Colon (tissue), 2 donors: ENCODE data around the gene SCUBE3.

Source experiments
- FAIRE-seq: peaks from 2 replicates; lab custom pipeline; 2012; peaks lifted over from hg19 to GRCh38; lab: Jason Lieb, UNC
- donor health status: control.
- donor health status: control.

SCUBE3 gene

DNA sequence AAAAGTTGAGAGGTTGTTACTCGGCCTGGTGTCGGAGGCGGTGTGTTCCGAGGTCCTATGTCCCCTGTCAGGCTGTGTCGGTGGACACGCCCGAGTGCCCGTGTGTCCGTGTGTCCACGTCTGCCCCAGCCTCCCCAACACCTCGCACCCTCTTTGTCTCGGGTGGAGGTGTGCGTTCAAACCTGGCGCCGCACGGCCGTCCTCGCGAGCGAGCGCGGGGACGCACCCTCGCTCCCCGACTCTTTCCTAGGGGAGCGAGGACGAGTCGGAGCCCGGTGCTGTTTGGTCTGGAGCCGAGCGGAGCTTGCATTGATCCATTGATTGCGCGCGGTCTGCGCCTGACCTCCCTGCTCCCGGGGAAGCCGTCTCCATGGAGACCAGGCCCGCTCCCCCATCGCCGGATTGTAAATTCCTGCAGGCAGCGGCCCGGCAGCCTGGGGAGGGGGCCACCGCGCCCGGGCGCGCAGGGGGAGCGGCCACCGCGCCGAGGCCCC is 411 bp upstream of the SCUBE3 start:
- FAIRE-seq, result no peak

DNA sequence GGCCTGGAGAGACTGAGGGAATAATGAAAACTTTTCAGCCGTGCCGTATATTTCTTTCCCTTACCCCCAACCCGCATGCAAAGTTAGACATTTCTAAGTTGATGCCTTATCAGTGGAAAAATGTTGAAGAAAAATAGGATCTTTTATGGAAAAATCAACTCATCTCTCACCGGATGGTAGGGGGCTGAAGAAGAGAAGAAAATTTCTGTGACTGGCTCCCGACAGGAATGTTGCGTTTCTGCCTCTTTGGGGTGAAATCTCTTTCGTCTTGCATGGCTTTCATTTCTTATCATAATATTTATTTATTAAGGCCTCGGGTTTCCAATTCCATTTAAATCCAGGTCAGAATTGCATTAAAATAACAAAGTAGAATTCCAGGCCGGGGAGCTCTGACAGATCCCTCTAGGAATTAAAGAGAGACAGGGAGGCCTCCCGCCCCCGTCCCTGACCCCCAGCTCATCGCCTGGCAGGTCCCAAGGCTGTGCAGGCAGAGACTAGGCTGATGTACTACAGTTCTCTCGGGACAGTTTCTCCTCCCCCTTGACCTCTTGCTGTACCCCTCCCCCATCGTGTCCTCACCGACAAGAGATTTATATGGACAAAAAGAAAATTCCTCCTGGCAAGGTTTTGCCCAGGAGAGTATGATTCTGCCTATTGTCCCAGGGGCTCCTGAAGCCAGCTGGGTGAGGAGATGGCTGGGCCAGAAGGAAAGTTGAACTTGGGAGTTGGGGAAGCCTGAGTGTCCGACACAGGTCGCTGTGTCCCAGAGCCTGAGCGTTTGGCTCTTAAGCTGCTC is 1.3 kb downstream of the SCUBE3 start:
- FAIRE-seq, result no peak

DNA sequence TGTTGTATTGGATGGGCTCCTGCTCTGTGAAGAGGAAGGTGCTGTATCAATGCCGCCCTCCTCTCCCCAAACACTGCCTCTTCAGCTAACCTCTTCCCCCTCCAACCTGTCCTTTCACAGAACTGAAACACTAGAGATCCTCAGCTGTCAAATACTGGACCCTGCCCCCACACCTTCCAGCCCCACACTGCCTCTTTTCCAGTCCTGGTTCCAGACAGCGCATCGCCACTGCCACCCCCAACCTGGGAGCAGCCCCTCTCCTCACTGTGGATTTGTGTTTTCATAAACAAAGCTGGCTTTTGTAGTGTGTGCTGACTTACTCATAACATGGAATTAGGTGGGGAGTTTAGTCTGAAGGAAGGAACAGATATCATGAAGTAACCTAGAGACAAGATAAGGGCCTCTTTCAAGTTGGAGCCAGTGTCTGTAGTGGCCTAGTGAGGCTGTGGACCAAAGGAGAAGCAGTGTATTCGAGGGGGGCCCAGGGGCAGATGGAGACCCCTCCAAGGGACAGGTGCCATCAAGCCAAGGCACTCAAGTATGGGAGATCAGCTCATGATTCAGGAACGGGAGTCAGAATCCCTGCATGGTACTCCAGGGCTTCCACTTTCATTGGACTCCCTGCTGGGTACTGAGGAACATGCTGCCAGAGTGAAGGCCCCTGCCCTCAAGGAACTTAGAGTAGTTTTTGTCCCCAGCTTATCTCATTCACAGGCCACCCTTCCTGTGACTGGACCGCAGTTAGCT is 2.1 kb downstream of the SCUBE3 start:
- FAIRE-seq, result no peak

DNA sequence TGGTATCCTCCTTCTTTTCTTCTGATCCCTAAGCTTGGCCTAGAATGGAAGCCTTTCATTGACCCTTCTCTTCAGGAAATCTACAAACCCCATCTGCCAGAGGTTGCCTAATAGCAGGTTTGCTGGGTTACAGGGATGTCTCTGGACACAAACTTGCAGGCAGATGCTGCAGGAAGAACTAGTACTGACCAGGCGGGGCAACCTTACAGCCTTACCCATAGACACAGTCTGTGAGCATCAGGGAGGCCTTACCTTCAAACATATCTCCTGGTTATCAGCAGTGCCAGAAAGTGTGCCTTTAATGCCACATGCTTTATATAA is 2.6 kb downstream of the SCUBE3 start:
- no peak for FAIRE-seq

DNA sequence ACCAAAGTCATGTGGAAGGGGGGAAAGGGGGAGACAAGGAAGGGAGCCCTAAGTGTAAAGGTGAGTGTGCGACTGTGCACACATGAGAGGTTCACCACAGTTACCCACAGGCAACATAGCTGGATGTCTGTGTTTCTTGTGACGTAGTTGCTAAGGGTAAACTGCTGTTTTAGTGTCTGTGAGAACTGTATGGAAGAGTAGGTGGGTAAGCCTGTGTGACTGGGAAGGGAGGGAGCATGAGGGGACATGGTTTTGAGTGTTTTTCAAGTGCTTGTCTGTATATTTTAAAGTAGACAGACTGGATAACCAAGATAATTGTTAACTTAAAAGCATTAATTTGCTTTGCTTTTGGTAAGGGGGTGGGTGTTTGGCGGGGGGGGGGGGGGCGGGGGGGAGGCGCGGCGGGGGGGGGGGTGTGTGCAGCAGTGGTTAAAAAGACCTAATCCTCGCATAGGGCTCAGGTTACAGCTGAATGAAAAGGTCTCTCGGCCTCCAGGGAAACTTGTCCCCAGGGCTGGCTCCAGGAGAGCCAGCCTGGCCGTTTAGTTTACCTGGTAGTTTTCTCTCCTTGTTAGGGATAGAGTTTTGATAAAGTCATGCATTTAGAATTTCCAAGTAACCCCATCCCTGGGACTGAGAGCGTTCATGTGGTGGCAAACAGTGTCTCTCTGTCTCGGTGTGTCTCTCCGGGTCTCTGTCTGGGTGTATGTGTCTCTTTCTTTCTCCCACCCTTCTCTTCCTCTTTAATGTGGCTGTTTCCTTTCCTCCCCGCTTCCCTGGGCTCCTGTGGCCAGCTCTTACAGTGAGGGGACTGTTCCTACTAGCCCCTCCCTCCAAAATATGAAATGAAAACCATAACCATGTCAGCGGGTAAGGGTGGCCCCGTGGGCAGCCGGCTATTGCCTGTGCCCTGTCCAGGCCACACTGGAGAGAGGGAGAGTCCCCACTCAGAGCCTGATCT is 3.4 kb downstream of the SCUBE3 start:
- FAIRE-seq, result no peak

DNA sequence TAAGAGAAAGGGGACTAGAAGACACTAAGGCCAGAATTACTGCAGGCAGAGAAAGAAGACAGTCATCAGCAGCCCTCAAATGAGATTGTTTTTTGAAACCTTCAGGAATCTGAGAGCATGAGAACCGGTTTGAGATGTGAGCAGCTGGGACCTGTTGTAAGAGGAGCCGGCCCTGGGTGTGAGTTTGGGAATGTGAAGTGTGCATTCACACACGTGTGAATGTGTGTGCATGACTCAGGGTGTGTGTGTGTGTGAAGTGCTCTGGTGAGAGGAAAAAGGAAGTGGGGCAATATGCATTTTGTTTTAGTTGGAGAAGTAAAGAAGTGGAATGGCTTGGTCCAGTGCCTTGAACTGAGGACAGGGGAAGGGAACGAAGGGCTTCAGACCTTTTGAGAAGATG is 4.3 kb downstream of the SCUBE3 start:
- no peak for FAIRE-seq

DNA sequence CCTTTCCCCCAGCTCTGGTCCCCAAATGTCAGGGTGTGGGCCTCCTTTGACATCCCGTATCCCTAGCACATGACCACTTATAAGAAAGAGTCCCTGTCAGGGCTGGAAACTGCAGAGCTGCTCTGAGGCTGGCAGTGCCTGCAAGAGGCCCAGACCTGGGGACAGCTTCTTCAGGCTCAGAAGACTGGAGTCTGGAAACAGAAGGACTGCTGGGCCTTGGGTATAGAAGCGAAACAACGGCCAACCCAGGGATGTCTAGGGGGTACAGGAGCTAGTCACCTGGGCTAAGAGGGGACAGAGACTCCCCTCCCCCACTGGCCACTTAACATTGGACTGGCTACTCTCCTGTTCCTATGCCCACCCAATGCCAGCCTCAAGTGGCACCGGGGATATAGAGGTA is 4.7 kb downstream of the SCUBE3 start:
- no peak for FAIRE-seq

DNA sequence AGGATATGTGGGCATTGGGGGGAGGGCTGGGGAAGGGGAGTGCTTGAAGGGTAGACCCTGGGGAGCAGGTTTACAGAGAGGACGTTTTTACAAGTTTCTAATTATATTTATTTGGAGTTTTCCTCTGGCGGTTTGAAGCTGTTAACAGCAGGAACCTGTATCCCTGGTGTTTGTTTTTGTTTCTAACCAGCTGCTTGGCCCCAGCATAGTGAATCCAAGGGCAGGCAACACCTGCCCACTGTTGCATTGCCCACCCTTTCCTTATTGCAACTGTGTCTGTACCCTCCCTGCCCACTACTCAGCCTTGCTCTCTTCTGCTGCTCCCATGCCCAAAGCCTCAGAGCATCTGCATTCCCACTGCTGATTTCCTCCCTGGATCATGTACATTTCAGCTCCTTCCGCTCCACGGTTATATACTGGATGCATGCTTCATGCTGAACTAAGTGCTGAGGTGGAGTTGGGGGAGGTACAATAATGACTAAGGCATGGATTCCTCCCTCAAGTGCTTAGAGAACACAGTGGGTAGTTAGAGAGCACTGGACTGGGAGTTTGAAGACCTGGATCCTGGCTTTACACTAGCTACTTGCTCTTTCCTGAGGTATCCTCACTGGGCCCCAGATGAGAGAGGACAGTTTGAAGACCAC is 6.0 kb downstream of the SCUBE3 start:
- FAIRE-seq, result no peak

DNA sequence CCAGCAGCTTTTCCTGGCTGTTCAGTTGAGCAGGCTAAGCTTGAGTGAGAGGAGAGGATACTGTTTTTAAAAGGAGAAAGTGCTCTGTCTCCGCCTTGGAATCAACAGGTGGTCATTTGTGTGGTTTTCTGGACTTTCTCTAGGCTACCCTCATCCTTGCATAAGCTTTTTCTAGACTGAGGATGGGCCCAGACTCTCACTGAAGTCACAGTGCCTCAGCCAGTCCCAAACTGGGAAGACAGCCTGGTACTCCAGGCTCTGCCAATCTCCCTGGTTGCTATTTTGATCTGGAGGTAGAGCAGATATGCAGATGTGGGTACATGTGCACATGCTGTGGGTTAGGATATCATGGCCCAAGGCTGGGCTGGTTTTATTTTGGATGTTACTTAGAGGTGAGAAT is 7.0 kb downstream of the SCUBE3 start:
- FAIRE-seq, result no peak

DNA sequence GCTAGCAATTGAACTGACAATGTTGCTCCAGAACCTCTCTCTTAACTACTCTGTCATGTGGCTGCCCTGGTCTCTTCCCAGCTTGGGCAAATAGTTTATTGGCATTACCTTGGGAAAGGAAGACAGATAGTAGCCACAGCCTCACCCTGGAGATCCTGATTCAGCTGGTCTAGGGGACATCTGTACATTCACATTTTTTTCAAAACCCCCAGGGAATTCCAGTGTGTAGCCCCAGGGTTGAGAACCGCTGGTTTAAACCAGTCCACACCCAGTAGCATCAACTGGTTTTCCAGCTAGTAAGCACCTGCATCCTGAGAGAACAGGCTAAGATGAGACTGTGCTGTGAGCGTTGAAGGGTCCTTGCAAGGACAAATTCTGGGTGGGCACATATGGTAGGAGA is 9.6 kb downstream of the SCUBE3 start:
- FAIRE-seq, result no peak

DNA sequence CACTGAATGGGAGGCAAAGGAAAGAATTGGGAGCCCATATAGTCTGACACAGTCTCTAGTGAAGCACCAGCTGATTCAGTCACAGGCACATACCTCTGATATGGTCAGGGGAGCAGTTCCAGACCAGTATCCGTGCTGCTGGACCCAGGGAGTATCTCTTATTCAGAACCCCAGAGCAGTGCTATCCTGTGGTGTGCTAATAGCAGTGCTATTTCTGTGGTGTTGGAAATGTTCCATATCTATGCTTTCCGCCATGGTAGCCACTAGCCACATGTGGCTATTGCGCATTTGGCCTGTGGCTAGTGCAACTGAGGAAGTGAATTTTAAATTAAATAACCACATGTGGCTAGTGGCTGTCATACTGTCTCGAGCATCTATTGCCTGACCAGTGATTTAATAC is 11.0 kb downstream of the SCUBE3 start:
- FAIRE-seq, result no peak

DNA sequence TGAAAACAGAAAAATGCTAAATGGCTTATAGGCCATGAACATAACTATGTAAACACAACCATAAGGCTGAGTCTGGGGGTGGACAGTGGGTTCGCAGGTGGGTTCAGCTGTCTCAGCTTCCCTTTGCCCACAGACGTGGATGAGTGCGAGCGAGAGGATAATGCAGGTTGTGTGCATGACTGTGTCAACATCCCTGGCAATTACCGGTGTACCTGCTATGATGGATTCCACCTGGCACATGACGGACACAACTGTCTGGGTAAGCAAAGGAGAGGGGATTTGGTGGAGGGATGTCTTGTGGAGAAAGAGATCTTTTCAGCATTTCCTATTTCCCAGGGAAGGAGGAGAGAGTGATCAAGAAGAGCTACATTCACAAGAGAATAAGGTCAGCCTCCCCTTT is 14.7 kb downstream of the SCUBE3 start:
- FAIRE-seq, result no peak

DNA sequence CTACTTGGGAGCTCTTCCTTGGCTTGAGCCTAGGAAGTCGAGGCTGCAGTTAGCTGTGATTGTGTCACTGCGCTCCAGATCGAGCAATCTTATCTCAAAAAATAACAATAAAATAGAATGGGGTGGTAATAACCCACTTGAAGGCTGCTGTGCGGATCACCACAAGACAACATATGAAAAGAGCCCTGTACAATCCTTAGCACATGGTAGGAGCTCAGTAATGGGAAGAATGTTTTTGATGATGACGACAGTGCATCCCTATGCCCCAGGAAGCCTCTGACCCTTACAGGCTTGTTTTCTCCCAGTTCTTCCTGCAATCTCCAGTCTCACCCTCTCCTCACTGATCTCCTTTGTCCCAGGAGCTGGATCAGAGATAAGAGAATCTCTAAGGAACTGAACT is 15.5 kb downstream of the SCUBE3 start:
- FAIRE-seq, result no peak

DNA sequence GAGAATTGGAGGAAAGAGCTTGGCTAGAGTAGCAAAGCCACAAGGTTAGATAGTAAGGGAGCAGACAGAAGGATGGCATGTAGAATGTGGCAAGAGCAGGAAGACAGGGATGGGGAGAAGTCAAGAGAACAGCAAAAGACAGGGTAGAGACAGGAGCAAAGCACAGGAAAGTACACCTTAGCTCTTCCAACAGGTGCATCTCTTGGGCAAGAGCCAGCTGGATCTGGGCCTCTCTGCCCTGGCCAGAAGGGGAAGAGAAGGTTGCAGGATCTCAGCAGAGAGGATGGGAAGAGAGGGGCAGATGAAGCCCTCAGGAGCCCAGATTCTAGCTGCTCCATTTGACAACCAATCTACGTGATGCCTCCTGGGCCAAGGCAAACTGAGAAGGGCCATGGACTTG is 16.7 kb downstream of the SCUBE3 start:
- no peak for FAIRE-seq

DNA sequence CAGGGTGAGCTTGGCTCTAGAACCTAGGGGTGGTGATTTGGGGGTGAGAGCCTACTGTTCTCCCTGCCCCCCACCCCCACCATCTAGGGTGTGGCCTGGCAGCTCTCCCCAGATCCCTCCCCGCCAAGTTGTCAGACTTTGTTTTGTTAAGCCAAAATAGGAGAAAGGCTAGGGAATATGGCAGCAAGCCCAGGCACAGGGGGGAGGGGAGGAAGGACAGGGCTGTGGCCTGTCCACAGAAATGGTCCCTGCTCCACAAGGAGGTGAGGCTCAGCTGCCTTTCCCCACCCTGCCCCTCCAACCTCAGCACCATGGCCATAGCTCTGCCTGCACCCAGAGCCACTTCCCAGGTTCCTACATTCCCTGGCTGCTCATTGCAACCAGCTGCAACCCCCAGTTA is 17.2 kb downstream of the SCUBE3 start:
- FAIRE-seq, result no peak

DNA sequence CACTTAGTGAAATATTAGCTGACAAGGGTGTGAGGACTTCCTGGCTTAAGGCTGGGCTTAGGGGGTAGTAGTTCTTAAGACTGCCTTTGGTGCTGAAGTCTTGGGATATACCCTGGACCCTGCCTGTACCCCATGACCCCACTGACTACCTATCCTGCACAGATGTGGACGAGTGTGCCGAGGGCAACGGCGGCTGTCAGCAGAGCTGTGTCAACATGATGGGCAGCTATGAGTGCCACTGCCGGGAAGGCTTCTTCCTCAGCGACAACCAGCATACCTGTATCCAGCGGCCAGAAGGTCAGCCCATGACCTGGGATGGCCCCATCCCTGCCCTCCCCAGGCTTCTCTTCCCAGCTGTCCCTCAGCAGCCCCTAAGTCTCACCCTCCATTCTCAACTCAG is 17.8 kb downstream of the SCUBE3 start:
- FAIRE-seq, result no peak

DNA sequence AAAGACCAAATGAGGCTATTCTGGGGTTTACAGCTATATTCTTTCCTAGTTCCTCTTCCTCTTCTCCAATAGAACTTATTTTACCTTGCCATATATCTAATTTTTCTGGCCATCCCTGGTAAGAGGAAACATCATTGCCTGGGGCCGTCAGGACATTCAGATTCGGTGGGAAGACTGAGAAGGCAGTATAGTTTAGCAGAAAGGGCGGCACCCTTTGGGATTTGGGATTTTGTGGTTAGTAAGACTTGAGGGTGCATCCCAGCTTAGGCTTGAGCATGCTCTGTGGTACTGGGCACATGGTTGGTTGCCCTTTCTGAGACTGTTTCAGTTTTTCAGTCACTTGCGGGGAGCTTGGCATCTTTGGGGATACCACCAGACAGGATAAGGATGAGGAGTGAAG is 21.1 kb downstream of the SCUBE3 start:
- FAIRE-seq, result no peak

DNA sequence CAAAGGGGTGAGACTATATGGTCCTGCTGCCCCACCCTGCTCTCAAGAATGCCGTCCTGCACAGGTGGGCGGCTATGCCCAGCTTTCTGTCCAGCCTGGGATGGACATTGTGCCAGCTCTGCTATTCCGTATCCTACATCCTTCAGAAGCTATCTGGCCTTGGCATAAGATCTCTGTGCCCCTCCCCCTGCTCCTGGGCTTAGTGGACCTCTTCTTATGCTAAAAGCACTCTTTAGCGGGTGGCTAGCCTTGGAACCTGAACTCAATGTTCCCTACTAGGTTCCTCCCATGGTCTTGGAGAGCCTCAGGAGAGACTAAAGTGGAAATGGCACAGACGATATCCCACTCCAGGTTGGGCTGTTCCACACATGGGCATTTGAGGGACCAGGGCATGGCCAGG is 22.5 kb downstream of the SCUBE3 start:
- FAIRE-seq, result no peak

DNA sequence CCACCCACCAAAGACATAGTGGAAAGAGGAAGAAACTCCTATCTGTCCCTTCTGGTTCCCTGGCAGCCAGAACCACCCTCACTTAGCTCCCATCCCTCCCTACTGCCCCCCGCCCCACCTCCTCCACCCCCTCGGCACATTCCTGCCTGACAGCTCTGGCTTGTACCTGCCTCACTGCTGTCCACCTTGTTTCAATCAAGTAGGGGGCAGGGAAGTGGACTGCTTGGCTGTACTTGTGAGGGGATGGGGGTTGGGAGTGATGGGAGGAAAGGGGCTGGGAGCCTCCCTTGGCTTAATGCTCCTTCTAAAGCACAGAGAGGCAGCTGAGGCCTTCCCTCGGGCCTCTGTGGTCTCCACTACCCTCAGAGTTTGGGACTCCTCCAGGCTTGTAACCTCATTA is 23.7 kb downstream of the SCUBE3 start:
- FAIRE-seq, result no peak

DNA sequence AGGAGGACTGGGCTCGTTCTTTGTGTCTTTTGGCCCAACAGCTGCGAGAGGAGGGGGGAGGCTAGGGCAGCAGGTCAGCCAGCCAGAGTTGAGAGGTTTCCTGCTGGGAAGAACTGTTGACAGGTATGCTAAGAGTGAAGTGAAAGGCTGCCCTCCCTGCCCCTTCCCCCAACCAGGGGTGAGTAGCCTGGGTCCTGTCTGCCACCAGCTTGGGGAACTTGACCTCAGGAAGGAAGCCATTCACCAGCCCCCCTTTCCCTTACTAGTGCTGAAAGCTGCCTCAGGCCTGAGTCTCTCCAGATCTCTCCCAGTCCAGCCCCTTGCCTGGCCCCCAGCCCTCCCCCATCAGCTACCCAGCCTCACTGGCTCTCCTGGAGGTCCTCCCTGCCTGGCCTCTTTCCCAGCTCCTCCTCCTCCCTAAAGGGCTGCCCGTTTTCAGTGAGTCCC is 25.1 kb downstream of the SCUBE3 start:
- FAIRE-seq, result no peak

DNA sequence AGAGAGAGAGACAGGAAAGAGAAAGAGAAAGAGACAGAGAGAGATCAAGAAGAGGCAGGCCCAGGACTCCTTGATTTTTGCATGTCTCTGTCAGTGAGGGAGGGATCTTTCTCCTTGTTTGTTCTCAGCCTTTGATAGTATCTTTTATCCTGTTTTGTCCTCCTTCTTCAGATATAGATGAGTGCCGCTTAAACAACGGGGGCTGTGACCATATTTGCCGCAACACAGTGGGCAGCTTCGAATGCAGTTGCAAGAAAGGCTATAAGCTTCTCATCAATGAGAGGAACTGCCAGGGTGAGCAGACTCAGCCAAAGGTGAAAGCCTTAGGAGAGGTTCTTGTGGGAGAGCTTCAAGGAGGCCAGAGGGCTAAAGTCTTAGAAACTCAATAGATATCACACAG is 25.8 kb downstream of the SCUBE3 start:
- FAIRE-seq, result no peak
